T-helper 1 cell treated with Interleukin-12 subunit alpha and Interleukin-12 subunit beta and Interleukin-4 antibody, amounts not matched to agents 30 ng/mL and 1 ng/mL, for 36 hours (primary cell): ENCODE measurements around the gene CYP2R1. TPM values are rescaled to one million over a fixed set of nuclear protein-coding genes. Genes with fewer than 3 reads are reported as not detected.

Experiments used
- intact Hi-C: fragments of 100-400 bp; cut with micrococcal nuclease; formaldehyde crosslinking; loops from one replicate; pipeline ENCODE4 v1.15.1; 2024
- total RNA-seq: library from RNA; stranded (reverse); gene quantifications from 2 replicates; pipeline ENCODE4 v1.2.3, GENCODE V29; 2022

The CYP2R1 gene
- total RNA-seq, result 9.9 and 11.3 TPM in 2 replicates

- intact Hi-C loops, result loop anchor here (1.0 to 5.0 kb wide), 8 partner anchors 13 to 1430 kb away; partner anchors contain the start of genes BTBD10, FAR1, PDE3B and PSMA1
These were observed at the start of gene CYP2R1 for GRCh38 chr11:14892036-14892556. Gene CYP2R1, minus strand, starts transcription at chr11:14892231. Its CDS starts 26 bp downstream, at chr11:14892205.

- intact Hi-C loops, result no loop called here
These were observed 46.9 kb upstream of the CYP2R1 start for GRCh38 chr11:14938936-14939335.

GRCh38 chr11:14934641-14935351 is 42.8 kb upstream of the CYP2R1 start:
- intact Hi-C loops, result no loop called here

- intact Hi-C loops, result no loop called here
These were observed 40.4 kb upstream of the CYP2R1 start for GRCh38 chr11:14932447-14932846.

GRCh38 chr11:14930369-14930768 is 38.3 kb upstream of the CYP2R1 start:
- intact Hi-C loops, result no loop called here

- intact Hi-C loops, result no loop called here
These were observed 35.1 kb upstream of the CYP2R1 start for GRCh38 chr11:14927146-14927545.

GRCh38 chr11:14924318-14924717 is 32.3 kb upstream of the CYP2R1 start:
- intact Hi-C loops, result no loop called here

- intact Hi-C loops, result no loop called here
These were observed 24.4 kb upstream of the CYP2R1 start for GRCh38 chr11:14916403-14916802.

- intact Hi-C loops, result no loop called here
These were observed 22.5 kb upstream of the CYP2R1 start for GRCh38 chr11:14914536-14914935.

- intact Hi-C loops, result loop anchor here (1.0 to 5.0 kb wide), 8 partner anchors 66 to 1631 kb away; partner anchors contain the start of gene BMAL1
These were observed 16.3 kb upstream of the CYP2R1 start for GRCh38 chr11:14908214-14908880.

- intact Hi-C loops, result loop anchor here (1.0 to 5.0 kb wide), 9 partner anchors 67 to 1630 kb away; partner anchors contain the start of gene BMAL1
These were observed 15.6 kb upstream of the CYP2R1 start for GRCh38 chr11:14907411-14908213.

GRCh38 chr11:14906993-14907392 is 15.0 kb upstream of the CYP2R1 start:
- intact Hi-C loops, result loop anchor here (1.0 to 5.0 kb wide), 3 partner anchors 117 to 1630 kb away; partner anchors contain the start of gene BMAL1

- intact Hi-C loops, result loop anchor here (5.0 kb wide), 2 partner anchors 604 to 1629 kb away; partner anchors contain the start of gene BMAL1
These were observed 14.5 kb upstream of the CYP2R1 start for GRCh38 chr11:14906578-14906977.

- intact Hi-C loops, result loop anchor here (1.0 to 5.0 kb wide), 8 partner anchors 13 to 1628 kb away; partner anchors contain the start of genes BMAL1, COPB1, CYP2R1 and FAR1
These were observed 13.3 kb upstream of the CYP2R1 start for GRCh38 chr11:14905104-14906033.

GRCh38 chr11:14904745-14905103 is 12.7 kb upstream of the CYP2R1 start:
- intact Hi-C loops, result loop anchor here (1.0 to 5.0 kb wide), 9 partner anchors 12 to 1627 kb away; partner anchors contain the start of genes BMAL1, COPB1, CYP2R1 and FAR1

GRCh38 chr11:14902650-14903350 is 10.8 kb upstream of the CYP2R1 start:
- intact Hi-C loops, result no loop called here

GRCh38 chr11:14898906-14899305 is 6.9 kb upstream of the CYP2R1 start:
- intact Hi-C loops, result no loop called here

- intact Hi-C loops, result no loop called here
These were observed 6.3 kb upstream of the CYP2R1 start for GRCh38 chr11:14898355-14898754.
